Osteocyte (in vitro differentiated cells): ENCODE measurements around the gene SLCO1B1. TPM values are rescaled to one million over a fixed set of nuclear protein-coding genes. Genes with fewer than 3 reads are reported as not detected.
A peak's percentile ranks its signal among the peaks of the same experiment; 100 is the strongest.

Source experiments
- DNase-seq: peaks from one replicate; pipeline ENCODE4 v3.0.0; 2021; ENCODE audit warnings: mixed read lengths; ENCODE audit not compliant: unreplicated experiment; ENCODE audit errors: extremely low spot score
- H3K27ac Mint-ChIP-seq: one replicate; pipeline ENCODE4 v1.8.0; 2021; ENCODE audit warnings: mild to moderate bottlenecking, mixed read lengths; ENCODE audit not compliant: unreplicated experiment
- H3K27me3 Mint-ChIP-seq: one replicate; pipeline ENCODE4 v1.8.0; 2021; ENCODE audit warnings: mixed read lengths; ENCODE audit not compliant: unreplicated experiment
- H3K36me3 Mint-ChIP-seq: one replicate; pipeline ENCODE4 v1.8.0; 2021; ENCODE audit warnings: mixed read lengths; ENCODE audit not compliant: unreplicated experiment
- H3K4me1 Mint-ChIP-seq: one replicate; pipeline ENCODE4 v1.8.0; 2021; ENCODE audit warnings: mixed read lengths; ENCODE audit not compliant: unreplicated experiment
- H3K4me3 Mint-ChIP-seq: one replicate; pipeline ENCODE4 v1.8.0; 2021; ENCODE audit warnings: mild to moderate bottlenecking, moderate library complexity, mixed read lengths; ENCODE audit not compliant: unreplicated experiment
- H3K9me3 Mint-ChIP-seq: one replicate; pipeline ENCODE4 v1.8.0; 2021; ENCODE audit warnings: mixed read lengths; ENCODE audit not compliant: unreplicated experiment
- total RNA-seq: library from RNA; stranded (reverse); gene quantifications from 2 replicates; pipeline ENCODE4 v1.2.1, GENCODE V29; 2021
- TF ChIP-seq, protein P1 (sequence below): fragments of 200-600 bp; sonication (generic); IDR thresholded peaks from 2 replicates; pipeline ENCODE4 v1.5.0; 2021; ENCODE audit warnings: antibody characterized with exemption, mild to moderate bottlenecking, moderate library complexity

SLCO1B1 gene
- total RNA-seq, 1 donor from 2014 or later = not detected

DNA sequence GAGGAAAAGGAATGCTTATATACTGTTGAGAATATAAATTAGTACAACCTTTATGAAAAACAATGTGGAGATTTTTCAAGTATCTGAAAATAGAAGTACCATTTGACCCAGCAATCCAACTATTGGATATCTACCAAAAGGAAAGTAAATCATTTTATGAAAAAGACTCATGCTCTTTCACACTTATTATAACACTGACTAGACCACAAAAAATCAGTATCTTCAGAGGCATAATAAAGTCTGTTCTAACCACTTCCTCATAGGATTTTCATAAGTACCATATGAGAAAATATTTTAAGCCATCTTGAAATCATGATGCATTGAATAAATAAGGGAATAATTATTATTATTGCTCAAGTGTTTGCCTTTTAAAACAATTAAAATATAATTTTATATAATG, 90.8 kb downstream of the SLCO1B1 start:
- no peak overlapping the region for H3K4me3 Mint-ChIP-seq
- H3K27me3 Mint-ChIP-seq = no peaks in the 10 kb centered on the region
- DNase-seq = no peak
- H3K36me3 Mint-ChIP-seq = no peaks in the 10 kb centered on the region
- TF ChIP-seq, protein P1, sequence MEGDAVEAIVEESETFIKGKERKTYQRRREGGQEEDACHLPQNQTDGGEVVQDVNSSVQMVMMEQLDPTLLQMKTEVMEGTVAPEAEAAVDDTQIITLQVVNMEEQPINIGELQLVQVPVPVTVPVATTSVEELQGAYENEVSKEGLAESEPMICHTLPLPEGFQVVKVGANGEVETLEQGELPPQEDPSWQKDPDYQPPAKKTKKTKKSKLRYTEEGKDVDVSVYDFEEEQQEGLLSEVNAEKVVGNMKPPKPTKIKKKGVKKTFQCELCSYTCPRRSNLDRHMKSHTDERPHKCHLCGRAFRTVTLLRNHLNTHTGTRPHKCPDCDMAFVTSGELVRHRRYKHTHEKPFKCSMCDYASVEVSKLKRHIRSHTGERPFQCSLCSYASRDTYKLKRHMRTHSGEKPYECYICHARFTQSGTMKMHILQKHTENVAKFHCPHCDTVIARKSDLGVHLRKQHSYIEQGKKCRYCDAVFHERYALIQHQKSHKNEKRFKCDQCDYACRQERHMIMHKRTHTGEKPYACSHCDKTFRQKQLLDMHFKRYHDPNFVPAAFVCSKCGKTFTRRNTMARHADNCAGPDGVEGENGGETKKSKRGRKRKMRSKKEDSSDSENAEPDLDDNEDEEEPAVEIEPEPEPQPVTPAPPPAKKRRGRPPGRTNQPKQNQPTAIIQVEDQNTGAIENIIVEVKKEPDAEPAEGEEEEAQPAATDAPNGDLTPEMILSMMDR = no peak
- no peaks in the 10 kb centered on the region for H3K4me1 Mint-ChIP-seq
- no peak overlapping the region for H3K27ac Mint-ChIP-seq
- H3K9me3 Mint-ChIP-seq = no peaks in the 10 kb centered on the region

- Mint-ChIP-seq H3K27ac (no peak overlapping the region), H3K4me3 (no peak overlapping the region), H3K9me3 (no peaks in the 10 kb centered on the region), H3K36me3 (no peaks in the 10 kb centered on the region), H3K27me3 (no peaks in the 10 kb centered on the region), H3K4me1 (no peaks in the 10 kb centered on the region)
- TF ChIP-seq, protein P1 = no peak
- DNase-seq = no peak
These were observed 92.9 kb downstream of the SLCO1B1 start for GRCh38 chr12:21223930-21224329.

- no peak for DNase-seq
- Mint-ChIP-seq H3K36me3 (no peaks in the 10 kb centered on the region), H3K4me1 (no peaks in the 10 kb centered on the region), H3K27me3 (no peaks in the 10 kb centered on the region), H3K4me3 (no peak overlapping the region), H3K9me3 (no peaks in the 10 kb centered on the region), H3K27ac (no peak overlapping the region)
- TF ChIP-seq, protein P1 = no peak
These were observed 103.4 kb downstream of the SLCO1B1 start for GRCh38 chr12:21234395-21234794.

DNA sequence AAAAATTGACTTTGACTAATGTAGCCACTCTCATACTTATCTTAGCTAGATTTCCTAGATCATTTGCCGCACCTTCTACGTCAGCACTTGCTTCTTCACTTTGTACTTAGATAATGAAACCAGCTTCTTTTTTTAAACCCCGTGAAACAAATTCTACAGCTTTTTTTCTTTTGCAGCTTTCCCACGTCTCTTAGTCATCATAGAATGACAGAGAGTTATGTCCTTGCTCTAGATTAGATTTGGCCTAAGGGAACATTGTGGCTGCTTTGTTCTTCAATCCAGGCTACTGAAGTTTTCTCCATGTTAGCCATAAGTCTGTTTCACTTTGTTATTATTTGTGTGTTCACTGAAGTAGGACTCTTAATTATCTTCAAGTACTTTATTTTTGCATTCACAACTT, 108.9 kb downstream of the SLCO1B1 start:
- H3K27me3 Mint-ChIP-seq = peaks cover 12% of the 10 kb centered on the region
- H3K36me3 Mint-ChIP-seq = no peaks in the 10 kb centered on the region
- H3K9me3 Mint-ChIP-seq = peaks cover 12% of the 10 kb centered on the region
- H3K27ac Mint-ChIP-seq = no peak overlapping the region
- TF ChIP-seq, protein P1 = no peak
- no peak overlapping the region for H3K4me3 Mint-ChIP-seq
- H3K4me1 Mint-ChIP-seq = no peaks in the 10 kb centered on the region
- no peak for DNase-seq

DNA sequence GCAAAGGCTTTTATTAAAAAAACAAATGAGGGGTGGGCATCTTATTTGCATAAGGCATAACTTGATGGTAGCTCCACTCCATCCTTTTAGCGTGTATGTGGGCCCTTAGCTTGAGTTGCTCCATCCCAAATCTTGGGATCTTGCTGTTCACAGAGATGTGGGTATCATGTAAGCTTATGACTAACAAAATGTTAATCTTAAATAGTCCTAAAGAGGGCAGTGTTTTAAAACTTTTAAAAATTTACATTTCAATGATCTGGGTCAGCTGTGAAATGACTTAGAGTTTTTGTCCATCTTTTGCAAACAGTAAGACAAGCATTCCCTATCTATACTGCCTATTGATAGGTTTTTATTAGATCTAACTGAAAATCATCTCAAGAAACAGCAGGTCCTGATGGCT, 117.7 kb downstream of the SLCO1B1 start:
- Mint-ChIP-seq H3K4me3 (no peak overlapping the region), H3K27me3 (peaks cover 26% of the 10 kb centered on the region), H3K27ac (no peak overlapping the region), H3K36me3 (no peaks in the 10 kb centered on the region), H3K4me1 (no peaks in the 10 kb centered on the region), H3K9me3 (peaks cover under 1% of the 10 kb centered on the region)
- no peak for DNase-seq
- TF ChIP-seq, protein P1 = peak; percentile 50
